HG02840 (cell line): Measurements from ENCODE around the gene OTUB2.

Source experiments
- ATAC-seq: cut with Tn5 transposase; IDR thresholded peaks from one replicate; pipeline ENCODE4 v1.9.1; 2021; ENCODE audit warnings: mild to moderate bottlenecking, moderate library complexity, moderate number of reproducible peaks; ENCODE audit not compliant: unreplicated experiment, low FRiP score

OTUB2 gene

GRCh38 chr14:94020267-94020666 is 5.9 kb upstream of the OTUB2 start:
- no peak for ATAC-seq

- ATAC-seq, result no peak
Observed at GRCh38 chr14:94021001-94021400, 5.1 kb upstream of the OTUB2 start.

GRCh38 chr14:94021416-94022157 is 4.6 kb upstream of the OTUB2 start:
- ATAC-seq, result no peak

GRCh38 chr14:94022532-94023411 is 3.4 kb upstream of the OTUB2 start:
- ATAC-seq, result no peak

GRCh38 chr14:94024549-94024948 is 1.6 kb upstream of the OTUB2 start:
- no peak for ATAC-seq

GRCh38 chr14:94025720-94026119 is 420 bp upstream of the OTUB2 start:
- ATAC-seq, result no peak

- ATAC-seq, result no peak
Observed at GRCh38 chr14:94026889-94027469, 839 bp downstream of the OTUB2 start.

- no peak for ATAC-seq
Observed at GRCh38 chr14:94027566-94028449, 1.7 kb downstream of the OTUB2 start.

- no peak for ATAC-seq
Observed at GRCh38 chr14:94028450-94028826, 2.3 kb downstream of the OTUB2 start.

GRCh38 chr14:94029265-94029664 is 3.1 kb downstream of the OTUB2 start:
- no peak for ATAC-seq

GRCh38 chr14:94029671-94030203 is 3.6 kb downstream of the OTUB2 start:
- ATAC-seq, result no peak

- ATAC-seq, result no peak
Observed at GRCh38 chr14:94030571-94030970, 4.4 kb downstream of the OTUB2 start.

GRCh38 chr14:94031161-94031882 is 5.2 kb downstream of the OTUB2 start:
- no peak for ATAC-seq

- no peak for ATAC-seq
Observed at GRCh38 chr14:94031883-94032279, 5.7 kb downstream of the OTUB2 start.

GRCh38 chr14:94034886-94035285 is 8.7 kb downstream of the OTUB2 start:
- no peak for ATAC-seq

- ATAC-seq, result no peak
Observed at GRCh38 chr14:94036313-94037167, 10.4 kb downstream of the OTUB2 start.

GRCh38 chr14:94037954-94038353 is 11.8 kb downstream of the OTUB2 start:
- no peak for ATAC-seq

- no peak for ATAC-seq
Observed at GRCh38 chr14:94038510-94038909, 12.4 kb downstream of the OTUB2 start.
